ENCODE data around the gene NVL. TPM values are rescaled to one million over a fixed set of nuclear protein-coding genes. Genes with fewer than 3 reads are reported as not detected.

Gene NVL
- total and polyA plus RNA-seq, 4 donors, result 15.7 to 28.5 (median 23.9) TPM

DNA sequence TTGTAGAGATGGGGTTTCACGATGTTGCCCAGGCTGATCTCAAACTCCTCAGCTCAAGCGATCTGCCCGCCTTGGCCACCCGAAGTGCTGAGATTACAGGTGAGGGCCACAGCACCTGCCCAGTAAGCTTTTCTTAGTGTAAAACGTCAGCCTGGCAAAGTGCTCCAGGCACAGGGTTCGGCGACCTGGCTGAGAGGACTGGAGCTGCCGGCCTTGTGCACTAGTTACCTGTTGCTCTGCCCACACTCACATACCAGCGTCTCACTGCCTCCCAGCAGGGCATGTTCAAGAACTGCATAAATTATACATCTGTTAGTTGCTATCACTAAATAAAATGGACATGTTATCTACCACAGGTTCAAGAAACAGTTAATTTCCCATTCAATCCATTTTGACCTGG, 91.8 kb downstream of the NVL start:
- Histone ChIP-seq H3K9me3 (ENCODE audit: control insufficient read depth, low read length) (no peaks in the 10 kb centered on the region), H3K27ac (ENCODE audit: low read depth in 1 of 2, low read length in 2 of 2) (no peak overlapping the region), H3K4me3 (ENCODE audit: low read length in 2 of 2) (no peak overlapping the region), H3K4me1 (ENCODE audit: control insufficient read depth in 1 of 2, insufficient read depth in 2 of 2, low read length in 2 of 2) (no peaks in the 10 kb centered on the region), H3K36me3 (ENCODE audit: control insufficient read depth in 1 of 2, insufficient read depth in 2 of 2, low read length in 1 of 2) (peaks cover 0 to 5% of the 10 kb centered on the region in 2 donors), H3K27me3 (ENCODE audit: control insufficient read depth in 1 of 2, insufficient read depth in 2 of 2, low read length in 1 of 2) (no peaks in the 10 kb centered on the region)
- intact Hi-C loops (cut with DNase I), result no loop called here
- DNase-seq (no peak), ATAC-seq (ENCODE audit: low FRiP score) (no peak)
- 81 to 90% methylated on average over 9 of the region's 9 CpGs for WGBS, 2 donors

- no peaks in the 10 kb centered on the region for H3K27me3 ChIP-seq (ENCODE audit: control insufficient read depth in 1 of 2, insufficient read depth in 2 of 2, low read length in 1 of 2)
- H3K36me3 ChIP-seq (ENCODE audit: control insufficient read depth in 1 of 2, insufficient read depth in 2 of 2, low read length in 1 of 2), result peaks cover 0 to 5% of the 10 kb centered on the region in 2 donors
- DNase-seq, result no peak
- no peaks in the 10 kb centered on the region for H3K4me1 ChIP-seq (ENCODE audit: control insufficient read depth in 1 of 2, insufficient read depth in 2 of 2, low read length in 2 of 2)
- ATAC-seq (ENCODE audit: low FRiP score), result no peak
- H3K27ac ChIP-seq (ENCODE audit: low read depth in 1 of 2, low read length in 2 of 2), result no peak overlapping the region
- WGBS, 2 donors, result 83 to 87% methylated on average over 11 of the region's 11 CpGs
- intact Hi-C loops (cut with DNase I), result no loop called here
- H3K9me3 ChIP-seq (ENCODE audit: control insufficient read depth, low read length), result no peaks in the 10 kb centered on the region
- H3K4me3 ChIP-seq (ENCODE audit: low read length in 2 of 2), result no peak overlapping the region
These were observed 92.7 kb downstream of the NVL start for GRCh38 chr1:224237119-224237881.

DNA sequence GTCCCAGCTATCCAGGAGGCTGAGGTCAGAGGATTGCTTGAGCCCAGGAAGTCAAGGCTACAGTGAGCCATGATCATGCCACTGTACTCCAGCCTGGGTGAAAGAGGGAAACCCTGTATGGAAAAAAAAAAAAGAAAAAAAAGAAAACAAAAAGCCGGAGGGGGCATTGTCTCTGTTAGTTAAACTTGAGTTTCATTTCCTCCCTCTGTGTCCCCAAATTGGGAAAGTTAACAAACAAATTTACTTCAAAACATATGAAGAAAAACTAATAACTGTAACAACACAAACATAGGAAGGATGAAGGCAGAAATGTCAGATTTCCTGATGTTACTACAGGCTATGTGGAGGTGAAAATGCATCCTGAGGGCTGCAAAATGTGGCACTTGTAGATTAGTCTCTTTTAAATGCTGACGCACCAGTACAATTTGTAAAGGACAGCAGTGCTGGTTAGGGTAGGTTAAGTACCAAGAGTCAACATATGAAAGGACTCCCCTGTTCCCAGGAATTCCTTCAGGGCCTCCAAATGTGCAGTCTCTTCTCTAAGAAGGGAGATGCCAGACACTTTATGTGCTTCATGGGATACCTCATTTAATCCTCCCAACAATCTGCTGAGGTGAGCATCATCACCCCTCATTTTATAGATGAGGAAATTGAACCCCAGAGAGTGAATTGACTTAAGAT, 94.0 kb downstream of the NVL start:
- WGBS, 2 donors, result 69 to 71% methylated on average over 2 of the region's 2 CpGs
- intact Hi-C loops (cut with DNase I), result no loop called here
- Histone ChIP-seq H3K9me3 (ENCODE audit: control insufficient read depth, low read length) (no peaks in the 10 kb centered on the region), H3K36me3 (ENCODE audit: control insufficient read depth in 1 of 2, insufficient read depth in 2 of 2, low read length in 1 of 2) (peaks cover 0 to 5% of the 10 kb centered on the region in 2 donors), H3K27ac (ENCODE audit: low read depth in 1 of 2, low read length in 2 of 2) (no peak overlapping the region), H3K4me1 (ENCODE audit: control insufficient read depth in 1 of 2, insufficient read depth in 2 of 2, low read length in 2 of 2) (no peaks in the 10 kb centered on the region), H3K4me3 (ENCODE audit: low read length in 2 of 2) (no peak overlapping the region), H3K27me3 (ENCODE audit: control insufficient read depth in 1 of 2, insufficient read depth in 2 of 2, low read length in 1 of 2) (no peaks in the 10 kb centered on the region)
- no peak for DNase-seq
- no peak for ATAC-seq (ENCODE audit: low FRiP score)

DNA sequence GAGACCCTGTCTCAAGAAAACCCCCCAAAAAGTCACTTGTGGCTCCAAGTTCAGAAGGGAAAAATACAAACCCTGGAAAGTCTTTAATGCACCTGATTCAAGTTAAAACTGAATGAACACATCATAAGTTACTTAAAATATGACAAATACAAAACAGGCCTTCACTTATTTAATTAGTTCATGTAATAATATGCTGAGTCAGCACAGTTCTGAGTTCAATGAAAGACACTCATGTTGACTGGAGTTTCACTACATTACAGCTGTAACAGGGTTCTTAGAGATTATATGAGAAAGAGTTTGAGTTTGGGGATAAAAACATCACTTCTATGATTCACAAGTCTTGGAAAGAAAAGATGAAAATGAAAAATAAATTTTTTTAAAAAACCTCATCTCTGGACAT, 96.0 kb downstream of the NVL start:
- no peaks in the 10 kb centered on the region for H3K27me3 ChIP-seq (ENCODE audit: control insufficient read depth in 1 of 2, insufficient read depth in 2 of 2, low read length in 1 of 2)
- H3K4me1 ChIP-seq (ENCODE audit: control insufficient read depth in 1 of 2, insufficient read depth in 2 of 2, low read length in 2 of 2), result no peaks in the 10 kb centered on the region
- DNase-seq (no peak), ATAC-seq (ENCODE audit: low FRiP score) (no peak)
- H3K36me3 ChIP-seq (ENCODE audit: control insufficient read depth in 1 of 2, insufficient read depth in 2 of 2, low read length in 1 of 2), result peaks cover 0 to 5% of the 10 kb centered on the region in 2 donors
- no peak overlapping the region for H3K4me3 ChIP-seq (ENCODE audit: low read length in 2 of 2)
- H3K9me3 ChIP-seq (ENCODE audit: control insufficient read depth, low read length), result no peaks in the 10 kb centered on the region
- H3K27ac ChIP-seq (ENCODE audit: low read depth in 1 of 2, low read length in 2 of 2), result no peak overlapping the region
- intact Hi-C loops (cut with DNase I), result no loop called here

DNA sequence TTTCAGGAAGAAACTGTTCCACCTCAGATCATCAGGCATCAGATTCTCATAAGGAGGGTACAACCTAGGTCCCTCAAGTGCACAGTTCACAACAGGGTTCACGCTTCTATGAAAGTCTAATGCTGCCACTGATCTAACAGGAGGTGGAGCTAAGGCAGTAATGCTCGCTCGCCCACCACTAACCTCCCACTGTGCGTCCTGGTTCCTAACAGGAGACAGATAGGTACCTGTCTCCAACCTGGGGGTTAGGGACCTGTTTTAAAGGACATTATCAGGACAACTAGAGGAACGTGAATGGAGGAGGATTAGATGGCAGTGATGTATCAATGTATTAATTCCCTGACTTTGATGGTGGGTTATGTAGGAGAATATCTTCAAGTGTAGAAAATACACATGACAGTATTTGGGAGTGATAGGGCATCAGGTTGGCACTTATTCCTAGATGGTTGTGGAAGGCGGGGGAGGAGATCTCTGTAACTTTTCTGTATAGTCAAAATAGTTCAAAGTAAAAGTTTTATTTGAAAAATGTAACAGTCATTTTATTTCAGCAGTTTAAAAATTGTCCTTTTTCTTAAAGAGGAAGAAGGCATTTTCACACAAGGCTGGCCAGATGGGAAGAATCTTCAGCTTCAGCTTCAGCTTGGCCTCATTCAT, 103.0 kb downstream of the NVL start:
- H3K4me3 ChIP-seq (ENCODE audit: low read length in 2 of 2), result no peak overlapping the region
- 82 to 87% methylated on average over 6 of the region's 6 CpGs for WGBS, 2 donors
- DNase-seq (no peak), ATAC-seq (ENCODE audit: low FRiP score) (no peak)
- H3K4me1 ChIP-seq (ENCODE audit: control insufficient read depth in 1 of 2, insufficient read depth in 2 of 2, low read length in 2 of 2), result no peaks in the 10 kb centered on the region
- intact Hi-C loops (cut with DNase I), result no loop called here
- no peaks in the 10 kb centered on the region for H3K27me3 ChIP-seq (ENCODE audit: control insufficient read depth in 1 of 2, insufficient read depth in 2 of 2, low read length in 1 of 2)
- peaks cover 0 to 3% of the 10 kb centered on the region in 2 donors for H3K36me3 ChIP-seq (ENCODE audit: control insufficient read depth in 1 of 2, insufficient read depth in 2 of 2, low read length in 1 of 2)
- no peaks in the 10 kb centered on the region for H3K9me3 ChIP-seq (ENCODE audit: control insufficient read depth, low read length)
- no peak overlapping the region for H3K27ac ChIP-seq (ENCODE audit: low read depth in 1 of 2, low read length in 2 of 2)

GRCh38 chr1:224223819-224224714, 105.9 kb downstream of the NVL start:
- Histone ChIP-seq H3K36me3 (ENCODE audit: control insufficient read depth in 1 of 2, insufficient read depth in 2 of 2, low read length in 1 of 2) (peaks cover 0 to 3% of the 10 kb centered on the region in 2 donors), H3K27ac (ENCODE audit: low read depth in 1 of 2, low read length in 2 of 2) (no peak overlapping the region), H3K4me3 (ENCODE audit: low read length in 2 of 2) (no peak overlapping the region), H3K4me1 (ENCODE audit: control insufficient read depth in 1 of 2, insufficient read depth in 2 of 2, low read length in 2 of 2) (no peaks in the 10 kb centered on the region), H3K9me3 (ENCODE audit: control insufficient read depth, low read length) (no peaks in the 10 kb centered on the region), H3K27me3 (ENCODE audit: control insufficient read depth in 1 of 2, insufficient read depth in 2 of 2, low read length in 1 of 2) (no peaks in the 10 kb centered on the region)
- ATAC-seq (ENCODE audit: low FRiP score) (no peak), DNase-seq (no peak)
- intact Hi-C loops (cut with DNase I), result no loop called here
- 65 to 72% methylated on average over 12 of the region's 12 CpGs for WGBS, 2 donors

- DNase-seq (no peak), ATAC-seq (ENCODE audit: low FRiP score) (no peak)
- H3K4me3 ChIP-seq (ENCODE audit: low read length in 2 of 2), result no peak overlapping the region
- H3K36me3 ChIP-seq (ENCODE audit: control insufficient read depth in 1 of 2, insufficient read depth in 2 of 2, low read length in 1 of 2), result no peaks in the 10 kb centered on the region
- no peak overlapping the region for H3K27ac ChIP-seq (ENCODE audit: low read depth in 1 of 2, low read length in 2 of 2)
- no peaks in the 10 kb centered on the region for H3K4me1 ChIP-seq (ENCODE audit: control insufficient read depth in 1 of 2, insufficient read depth in 2 of 2, low read length in 2 of 2)
- 43 to 53% methylated on average over 7 of the region's 7 CpGs for WGBS, 2 donors
- H3K9me3 ChIP-seq (ENCODE audit: control insufficient read depth, low read length), result no peaks in the 10 kb centered on the region
- H3K27me3 ChIP-seq (ENCODE audit: control insufficient read depth in 1 of 2, insufficient read depth in 2 of 2, low read length in 1 of 2), result no peaks in the 10 kb centered on the region
- intact Hi-C loops (cut with DNase I), result no loop called here
These were observed 110.3 kb downstream of the NVL start for GRCh38 chr1:224219612-224220059.

DNA sequence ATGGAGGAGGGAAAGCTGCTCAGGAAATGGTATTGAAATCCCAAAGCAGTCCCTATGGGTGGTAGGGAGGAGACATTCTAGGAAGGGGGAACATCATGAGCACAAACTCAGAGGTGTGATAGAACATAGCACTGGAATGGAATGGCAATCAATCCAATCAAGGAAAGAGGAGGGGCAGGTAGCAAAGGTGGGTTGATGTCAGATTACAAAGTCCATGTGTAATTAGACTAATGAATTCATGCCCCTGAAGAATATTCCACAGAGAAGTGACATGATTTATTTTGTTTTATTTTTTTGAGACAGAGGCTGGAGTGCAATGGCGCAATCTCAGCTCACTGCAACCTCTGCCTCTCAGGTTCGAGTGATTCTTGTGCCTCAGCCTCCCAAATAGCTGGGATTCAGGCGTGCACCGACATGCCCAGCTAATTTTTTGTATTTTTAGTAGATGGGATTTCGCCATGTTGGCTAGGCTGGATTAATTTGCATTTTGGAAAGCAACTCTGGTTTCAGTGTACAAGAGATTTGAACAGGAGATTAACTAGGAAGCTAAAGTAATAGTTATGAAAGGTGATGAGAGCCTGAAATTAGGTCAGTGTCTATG, 110.9 kb downstream of the NVL start:
- H3K9me3 ChIP-seq (ENCODE audit: control insufficient read depth, low read length), result no peaks in the 10 kb centered on the region
- no peak for DNase-seq
- H3K36me3 ChIP-seq (ENCODE audit: control insufficient read depth in 1 of 2, insufficient read depth in 2 of 2, low read length in 1 of 2), result no peaks in the 10 kb centered on the region
- ATAC-seq (ENCODE audit: low FRiP score), result no peak
- no peak overlapping the region for H3K27ac ChIP-seq (ENCODE audit: low read depth in 1 of 2, low read length in 2 of 2)
- 84 to 88% methylated on average over 5 of the region's 5 CpGs for WGBS, 2 donors
- no peaks in the 10 kb centered on the region for H3K27me3 ChIP-seq (ENCODE audit: control insufficient read depth in 1 of 2, insufficient read depth in 2 of 2, low read length in 1 of 2)
- no peak overlapping the region for H3K4me3 ChIP-seq (ENCODE audit: low read length in 2 of 2)
- no peaks in the 10 kb centered on the region for H3K4me1 ChIP-seq (ENCODE audit: control insufficient read depth in 1 of 2, insufficient read depth in 2 of 2, low read length in 2 of 2)
- intact Hi-C loops (cut with DNase I), result no loop called here
